ENCODE results near the gene ALK.

Gene ALK

GRCh38 chr2:29519338-29519925, 402.0 kb downstream of the ALK start:
- H3K4me3 ChIP-seq (ENCODE audit: low read depth in 1 of 2, low read length in 2 of 2) = no peak overlapping the region
- H3K79me2 ChIP-seq (ENCODE audit: insufficient read depth, low read length) = no peaks in the 10 kb centered on the region
- no peak overlapping the region for H3K27ac ChIP-seq (ENCODE audit: low read length)
- no peaks in the 10 kb centered on the region for H4K20me1 ChIP-seq (ENCODE audit: insufficient read depth, low read length)
- H3K9ac ChIP-seq (ENCODE audit: low read depth, low read length) = no peak overlapping the region
- no peaks in the 10 kb centered on the region for H3K9me3 ChIP-seq (ENCODE audit: insufficient read depth, low read length, severe bottlenecking)
- no peaks in the 10 kb centered on the region for H3K36me3 ChIP-seq (ENCODE audit: insufficient read depth, low read length)
- ATAC-seq (ENCODE audit: insufficient read depth, low read depth) = no peak
- H2AFZ ChIP-seq (ENCODE audit: low read depth, low read length) = no peak overlapping the region
- H3K27me3 ChIP-seq (ENCODE audit: insufficient read depth, low read length, poor library complexity) = no peaks in the 10 kb centered on the region
- no peak for DNase-seq
- no peaks in the 10 kb centered on the region for H3K4me1 ChIP-seq (ENCODE audit: insufficient read depth, low read length)
- no peak overlapping the region for H3K4me2 ChIP-seq (ENCODE audit: insufficient read depth, low read length)
- TF ChIP-seq EZH2 (IDR thresholded peaks at IDR 0.05; ENCODE audit: borderline replicate concordance, low read depth, low read length, severe bottlenecking) (no peak), CTCF (IDR thresholded peaks at IDR 0.05; ENCODE audit: borderline replicate concordance, extremely low read depth, low read length, poor library complexity, severe bottlenecking) (no peak)

GRCh38 chr2:29518646-29519337, 402.6 kb downstream of the ALK start:
- Histone ChIP-seq H3K79me2 (ENCODE audit: insufficient read depth, low read length) (no peaks in the 10 kb centered on the region), H3K4me1 (ENCODE audit: insufficient read depth, low read length) (no peaks in the 10 kb centered on the region), H3K27me3 (ENCODE audit: insufficient read depth, low read length, poor library complexity) (no peaks in the 10 kb centered on the region), H3K36me3 (ENCODE audit: insufficient read depth, low read length) (no peaks in the 10 kb centered on the region), H3K9me3 (ENCODE audit: insufficient read depth, low read length, severe bottlenecking) (no peaks in the 10 kb centered on the region), H3K4me3 (ENCODE audit: low read depth in 1 of 2, low read length in 2 of 2) (no peak overlapping the region), H3K27ac (ENCODE audit: low read length) (no peak overlapping the region), H4K20me1 (ENCODE audit: insufficient read depth, low read length) (no peaks in the 10 kb centered on the region), H2AFZ (ENCODE audit: low read depth, low read length) (no peak overlapping the region), H3K9ac (ENCODE audit: low read depth, low read length) (no peak overlapping the region), H3K4me2 (ENCODE audit: insufficient read depth, low read length) (no peak overlapping the region)
- no peak for ATAC-seq (ENCODE audit: insufficient read depth, low read depth)
- TF ChIP-seq CTCF (IDR thresholded peaks at IDR 0.05; ENCODE audit: borderline replicate concordance, extremely low read depth, low read length, poor library complexity, severe bottlenecking) (no peak), EZH2 (IDR thresholded peaks at IDR 0.05; ENCODE audit: borderline replicate concordance, low read depth, low read length, severe bottlenecking) (no peak)
- DNase-seq = no peak

- DNase-seq = no peak
- H2AFZ ChIP-seq (ENCODE audit: low read depth, low read length) = no peak overlapping the region
- H3K9ac ChIP-seq (ENCODE audit: low read depth, low read length) = no peak overlapping the region
- no peak overlapping the region for H3K4me2 ChIP-seq (ENCODE audit: insufficient read depth, low read length)
- H3K36me3 ChIP-seq (ENCODE audit: insufficient read depth, low read length) = no peaks in the 10 kb centered on the region
- no peaks in the 10 kb centered on the region for H3K4me1 ChIP-seq (ENCODE audit: insufficient read depth, low read length)
- H3K4me3 ChIP-seq (ENCODE audit: low read depth in 1 of 2, low read length in 2 of 2) = no peak overlapping the region
- H3K27me3 ChIP-seq (ENCODE audit: insufficient read depth, low read length, poor library complexity) = no peaks in the 10 kb centered on the region
- no peaks in the 10 kb centered on the region for H3K79me2 ChIP-seq (ENCODE audit: insufficient read depth, low read length)
- H3K9me3 ChIP-seq (ENCODE audit: insufficient read depth, low read length, severe bottlenecking) = no peaks in the 10 kb centered on the region
- TF ChIP-seq CTCF (IDR thresholded peaks at IDR 0.05; ENCODE audit: borderline replicate concordance, extremely low read depth, low read length, poor library complexity, severe bottlenecking) (no peak), EZH2 (IDR thresholded peaks at IDR 0.05; ENCODE audit: borderline replicate concordance, low read depth, low read length, severe bottlenecking) (no peak)
- no peak for ATAC-seq (ENCODE audit: insufficient read depth, low read depth)
- H3K27ac ChIP-seq (ENCODE audit: low read length) = no peak overlapping the region
- no peaks in the 10 kb centered on the region for H4K20me1 ChIP-seq (ENCODE audit: insufficient read depth, low read length)
Observed at GRCh38 chr2:29518010-29518409, 403.4 kb downstream of the ALK start.

Measured in DND-41 (cell line).